SK-N-SH (cell line): Measurements from ENCODE around the gene MKS1. TPM values are rescaled to one million over a fixed set of nuclear protein-coding genes. Genes with fewer than 3 reads are reported as not detected.

Experiments
- CTCF ChIA-PET: fragments of 300-600, 350-600 bp; formaldehyde crosslinking; extraction: SDS; loops from one replicate; lab custom pipeline; 2021; lab: Yijun Ruan, JAX
- POLR2A ChIA-PET: fragments of 350-600 bp; sonication (Branson Sonifier 250); formaldehyde crosslinking; extraction: SDS; loops from one replicate; lab custom pipeline; 2020; ENCODE audit warnings: antibody characterized with exemption, inconsistent platforms; lab: Yijun Ruan, JAX
- DNase-seq: peaks from one replicate; pipeline ENCODE4 v3.0.0; 2012
- H2AFZ ChIP-seq: fragments of 200-600 bp; sonication (generic); 2 replicates; pipeline ENCODE4 v1.8.1; 2016; ENCODE audit warnings: antibody characterized with exemption, mild to moderate bottlenecking, low read depth
- H3F3A ChIP-seq: fragments of 200-600 bp; sonication (generic); replicated peaks from 2 replicates; pipeline ENCODE3; 2016; ENCODE audit warnings: antibody characterized with exemption, mild to moderate bottlenecking; ENCODE audit not compliant: insufficient read depth
- H3K27ac ChIP-seq, 2 experiments: fragments of 200-500 bp in 1 of 2; fragments of 200-600 bp in 1 of 2; sonication (Bioruptor generic) in 1 of 2; sonication (generic), shearing (Covaris generic) in 1 of 2; 2 replicates each; pipeline versions ENCODE4 v1.5.1 to v1.6.1; 2014 to 2016; ENCODE audit warnings: low read depth in 2 of 2, inconsistent platforms in 1 of 2, low read length in 1 of 2, mild to moderate bottlenecking in 1 of 2, mixed read lengths in 1 of 2
- H3K27me3 ChIP-seq: fragments of 200-600 bp; sonication (generic), shearing (Covaris generic); 2 replicates; pipeline ENCODE4 v1.6.1; 2016; ENCODE audit warnings: mixed run types; ENCODE audit not compliant: insufficient read depth
- H3K36me3 ChIP-seq, 2 experiments: fragments of 200-500 bp in 1 of 2; fragments of 200-600 bp in 1 of 2; sonication (Bioruptor generic) in 1 of 2; sonication (generic) in 1 of 2; replicated peaks in 1 of 2; 2 replicates each; pipeline versions ENCODE3 to v1.5.1; 2014 to 2016; ENCODE audit warnings: low read length in 1 of 2, mild to moderate bottlenecking in 1 of 2; ENCODE audit not compliant: insufficient read depth in 2 of 2, control insufficient read depth in 1 of 2
- H3K4me1 ChIP-seq, 2 experiments: fragments of 200-500 bp in 1 of 2; fragments of 200-600 bp in 1 of 2; sonication (Bioruptor generic) in 1 of 2; sonication (generic), shearing (Covaris generic) in 1 of 2; 2 replicates each; pipeline versions ENCODE4 v1.5.1 to v1.6.1; 2014 to 2016; ENCODE audit warnings: low read depth in 1 of 2, low read length in 1 of 2, mixed run types in 1 of 2; ENCODE audit not compliant: insufficient read depth in 2 of 2, control insufficient read depth in 1 of 2
- H3K4me2 ChIP-seq: fragments of 200-600 bp; sonication (generic), shearing (Covaris generic); 2 replicates; pipeline ENCODE4 v1.6.1; 2017; ENCODE audit warnings: mixed run types
- H3K4me3 ChIP-seq, 2 experiments: fragments of 200-500 bp in 1 of 2; fragments of 200-600 bp in 1 of 2; sonication (Bioruptor generic) in 1 of 2; sonication (generic), shearing (Covaris generic) in 1 of 2; 2 replicates each; pipeline versions ENCODE4 v1.5.1 to v1.8.1; 2014 to 2016; ENCODE audit warnings: low read depth in 2 of 2, inconsistent platforms in 1 of 2, low read length in 1 of 2, mild to moderate bottlenecking in 1 of 2, mixed read lengths in 1 of 2, moderate library complexity in 1 of 2
- H3K79me2 ChIP-seq: fragments of 200-600 bp; sonication (generic); 2 replicates; pipeline ENCODE4 v1.8.1; 2017; ENCODE audit warnings: mild to moderate bottlenecking; ENCODE audit not compliant: insufficient read depth
- H3K9ac ChIP-seq: fragments of 200-600 bp; sonication (generic); 2 replicates; pipeline ENCODE4 v1.6.1; 2017; ENCODE audit warnings: mixed run types
- H3K9me2 ChIP-seq: fragments of 200-600 bp; sonication (generic); 2 replicates; pipeline ENCODE4 v1.6.1; 2017; ENCODE audit warnings: mixed run types
- H3K9me3 ChIP-seq: fragments of 200-600 bp; sonication (generic); 2 replicates; pipeline ENCODE4 v1.6.1; 2017; ENCODE audit warnings: mixed run types, mild to moderate bottlenecking, moderate library complexity
- H4K20me1 ChIP-seq: fragments of 200-600 bp; sonication (generic); 2 replicates; pipeline ENCODE4 v1.6.1; 2017; ENCODE audit warnings: mild to moderate bottlenecking, mixed run types; ENCODE audit not compliant: insufficient read depth
- CHD2 ChIP-seq: fragments of 150-350 bp; IDR thresholded peaks from 2 replicates; pipeline ENCODE4 v1.6.1; 2018; ENCODE audit warnings: low read length; ENCODE audit not compliant: partially characterized antibody
- EZH2phosphoT487 ChIP-seq: fragments of 200-600 bp; sonication (generic); IDR thresholded peaks from 2 replicates; pipeline ENCODE4 v1.6.1; 2017; ENCODE audit warnings: low read depth, mixed run types, mild to moderate bottlenecking, antibody characterized with exemption, moderate library complexity, borderline replicate concordance
- FOSL2 ChIP-seq: IDR thresholded peaks from 2 replicates; pipeline ENCODE4 v1.4.0; 2012; ENCODE audit warnings: low read depth, mild to moderate bottlenecking, moderate library complexity, borderline replicate concordance
- FOXJ3 ChIP-seq: sonication (generic); formaldehyde crosslinking; IDR thresholded peaks from 2 replicates; pipeline ENCODE4 v1.5.1; 2020; ENCODE audit warnings: mild to moderate bottlenecking, missing genetic modification reagents
- GABPA ChIP-seq: IDR thresholded peaks from 2 replicates; pipeline ENCODE4 v1.4.0; 2012; ENCODE audit warnings: low read depth, mild to moderate bottlenecking
- GATA2 ChIP-seq: sonication (generic); formaldehyde crosslinking; IDR thresholded peaks from 2 replicates; pipeline ENCODE4 v1.5.0; 2020; ENCODE audit warnings: mild to moderate bottlenecking, missing genetic modification reagents
- JUND ChIP-seq: IDR thresholded peaks from 2 replicates; pipeline ENCODE4 v1.4.0; 2012
- MXI1 ChIP-seq: IDR thresholded peaks from 2 replicates; pipeline ENCODE4 v1.6.1; 2012; ENCODE audit warnings: mild to moderate bottlenecking, low read depth, low read length, improper control_type of control experiment
- POLR2AphosphoS5 ChIP-seq: IDR thresholded peaks from 2 replicates; pipeline ENCODE4 v1.6.1; 2012; ENCODE audit warnings: low read depth, low read length
- RFX5 ChIP-seq: IDR thresholded peaks from 2 replicates; pipeline ENCODE4 v1.6.1; 2012; ENCODE audit warnings: mild to moderate bottlenecking, improper control_type of control experiment, low read length
- TAF1 ChIP-seq: IDR thresholded peaks from 2 replicates; pipeline ENCODE4 v1.6.1; 2012; ENCODE audit warnings: low read depth, mild to moderate bottlenecking, low read length, moderate library complexity, borderline replicate concordance
- TCF12 ChIP-seq: IDR thresholded peaks from 2 replicates; pipeline ENCODE4 v1.4.0; 2012
- TEAD4 ChIP-seq: IDR thresholded peaks from 2 replicates; pipeline ENCODE4 v1.4.0; 2012; ENCODE audit warnings: mild to moderate bottlenecking, borderline replicate concordance; ENCODE audit not compliant: insufficient read depth
- YY1 ChIP-seq: IDR thresholded peaks from 2 replicates; pipeline ENCODE4 v1.4.0; 2012; ENCODE audit warnings: low read depth, mild to moderate bottlenecking
- WGBS: methylation state at CpG from one replicate; pipeline ENCODE4 v1.1.6; 2017; ENCODE audit warnings: low lambda C conversion rate; 5-methylcytosine and 5-hydroxymethylcytosine counted together
- polyA plus RNA-seq, 3 experiments: library from polyadenylated mRNA; depleted of rRNA; stranded (reverse); fragments of >200 nt; gene quantifications; 2 replicates each; pipeline ENCODE4 v1.2.3, GENCODE V29; 2012
- TF ChIP-seq, protein P1 (sequence below): IDR thresholded peaks from 2 replicates; pipeline ENCODE4 v1.6.1; 2012; ENCODE audit warnings: mild to moderate bottlenecking, low read depth, low read length, moderate library complexity
- TF ChIP-seq, protein P2 (sequence below): IDR thresholded peaks from 2 replicates; pipeline ENCODE4 v1.4.0; 2012; ENCODE audit warnings: low read depth
- TF ChIP-seq, protein P3 (sequence below): IDR thresholded peaks from 2 replicates; pipeline ENCODE4 v1.4.0; 2012; ENCODE audit warnings: low read depth, borderline replicate concordance

MKS1 gene
- polyA plus RNA-seq, 1 of the 3 experiments (the other 2 are of a cell fraction): 28.5 TPM

DNA sequence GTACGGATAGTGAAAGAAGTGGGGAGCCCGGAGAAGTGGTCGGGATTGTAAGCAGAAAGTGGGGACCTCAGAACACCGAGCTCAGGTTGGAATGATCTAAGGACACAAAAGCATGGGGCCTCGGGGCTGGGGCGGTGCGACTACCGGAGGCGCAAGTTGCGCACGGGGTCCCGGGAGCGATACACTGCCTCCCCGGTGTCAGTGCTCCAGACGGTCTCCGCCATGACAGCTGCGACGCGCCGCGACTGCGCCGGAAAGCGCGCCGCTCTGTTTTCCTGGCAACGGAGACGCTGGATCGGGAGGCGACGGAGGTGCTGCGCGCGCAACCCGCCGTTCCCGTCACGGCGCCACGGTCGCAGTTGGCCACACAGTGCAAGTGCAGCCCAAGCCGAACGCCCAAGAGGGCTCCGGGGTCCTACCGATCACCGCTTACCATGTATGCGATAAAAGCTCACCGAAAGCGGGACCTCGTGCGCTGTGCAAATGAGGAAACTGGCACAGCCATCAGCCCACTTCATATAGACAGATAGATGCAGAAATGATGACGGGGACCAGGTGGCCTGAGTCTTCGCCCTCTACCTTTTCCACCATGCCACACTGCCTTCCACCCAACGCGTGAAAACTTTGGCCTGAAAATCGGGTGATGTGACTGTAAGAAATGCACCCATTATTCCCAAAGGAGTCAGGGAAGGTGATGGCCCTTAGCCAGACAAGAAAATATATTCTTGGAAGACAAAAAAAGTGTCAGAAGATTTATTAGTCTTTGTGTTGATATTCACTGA, at the start of gene MKS1 (continued):
- TF ChIP-seq, protein P1, sequence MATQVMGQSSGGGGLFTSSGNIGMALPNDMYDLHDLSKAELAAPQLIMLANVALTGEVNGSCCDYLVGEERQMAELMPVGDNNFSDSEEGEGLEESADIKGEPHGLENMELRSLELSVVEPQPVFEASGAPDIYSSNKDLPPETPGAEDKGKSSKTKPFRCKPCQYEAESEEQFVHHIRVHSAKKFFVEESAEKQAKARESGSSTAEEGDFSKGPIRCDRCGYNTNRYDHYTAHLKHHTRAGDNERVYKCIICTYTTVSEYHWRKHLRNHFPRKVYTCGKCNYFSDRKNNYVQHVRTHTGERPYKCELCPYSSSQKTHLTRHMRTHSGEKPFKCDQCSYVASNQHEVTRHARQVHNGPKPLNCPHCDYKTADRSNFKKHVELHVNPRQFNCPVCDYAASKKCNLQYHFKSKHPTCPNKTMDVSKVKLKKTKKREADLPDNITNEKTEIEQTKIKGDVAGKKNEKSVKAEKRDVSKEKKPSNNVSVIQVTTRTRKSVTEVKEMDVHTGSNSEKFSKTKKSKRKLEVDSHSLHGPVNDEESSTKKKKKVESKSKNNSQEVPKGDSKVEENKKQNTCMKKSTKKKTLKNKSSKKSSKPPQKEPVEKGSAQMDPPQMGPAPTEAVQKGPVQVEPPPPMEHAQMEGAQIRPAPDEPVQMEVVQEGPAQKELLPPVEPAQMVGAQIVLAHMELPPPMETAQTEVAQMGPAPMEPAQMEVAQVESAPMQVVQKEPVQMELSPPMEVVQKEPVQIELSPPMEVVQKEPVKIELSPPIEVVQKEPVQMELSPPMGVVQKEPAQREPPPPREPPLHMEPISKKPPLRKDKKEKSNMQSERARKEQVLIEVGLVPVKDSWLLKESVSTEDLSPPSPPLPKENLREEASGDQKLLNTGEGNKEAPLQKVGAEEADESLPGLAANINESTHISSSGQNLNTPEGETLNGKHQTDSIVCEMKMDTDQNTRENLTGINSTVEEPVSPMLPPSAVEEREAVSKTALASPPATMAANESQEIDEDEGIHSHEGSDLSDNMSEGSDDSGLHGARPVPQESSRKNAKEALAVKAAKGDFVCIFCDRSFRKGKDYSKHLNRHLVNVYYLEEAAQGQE: 0 out of 2 replicates have a peak, but pooled peaks have one; percentile 35
- TF ChIP-seq FOXJ3 (CRISPR knock-in tag) (no peak), JUND (no peak), GATA2 (CRISPR knock-in tag) (no peak), FOSL2 (no peak), GABPA (peak; percentile 77), RFX5 (no peak), CHD2 (peak; percentile 47), TCF12 (no peak), EZH2phosphoT487 (no peak)

DNA sequence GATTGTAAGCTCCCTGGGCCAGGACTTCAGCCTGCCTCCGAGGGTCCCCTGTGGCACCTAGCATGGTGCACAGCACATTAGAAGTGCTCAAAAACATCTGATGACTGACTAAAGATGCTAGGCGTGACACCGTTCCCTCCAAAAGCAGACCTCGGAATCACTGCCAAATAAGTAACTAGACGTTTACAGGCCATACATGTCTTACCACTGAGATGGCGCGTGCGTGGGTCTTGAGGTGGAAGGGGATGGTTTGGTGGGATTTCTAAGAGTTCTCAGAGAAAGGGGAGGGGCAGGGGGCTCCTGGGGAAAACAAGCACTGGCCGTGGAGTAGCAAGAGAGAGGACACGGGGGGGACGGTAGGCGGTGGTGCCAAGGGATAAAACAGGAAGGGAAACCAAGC, 49.3 kb upstream of the MKS1 start:
- no peaks in the 10 kb centered on the region for H3K9me3 ChIP-seq
- no peak overlapping the region for H3K4me3 ChIP-seq
- peaks cover 47% of the 10 kb centered on the region for H3K27me3 ChIP-seq
- no peaks in the 10 kb centered on the region for H4K20me1 ChIP-seq
- no peak overlapping the region for H3K27ac ChIP-seq
- POLR2A ChIA-PET: no interaction called here
- H2AFZ ChIP-seq: no peak overlapping the region
- TF ChIP-seq, protein P2, sequence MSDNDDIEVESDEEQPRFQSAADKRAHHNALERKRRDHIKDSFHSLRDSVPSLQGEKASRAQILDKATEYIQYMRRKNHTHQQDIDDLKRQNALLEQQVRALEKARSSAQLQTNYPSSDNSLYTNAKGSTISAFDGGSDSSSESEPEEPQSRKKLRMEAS: no peak
- TF ChIP-seq TCF12 (no peak), FOSL2 (no peak), YY1 (no peak), POLR2AphosphoS5 (no peak), RFX5 (no peak), TAF1 (no peak), MXI1 (no peak), TEAD4 (no peak)
- TF ChIP-seq, protein P3, sequence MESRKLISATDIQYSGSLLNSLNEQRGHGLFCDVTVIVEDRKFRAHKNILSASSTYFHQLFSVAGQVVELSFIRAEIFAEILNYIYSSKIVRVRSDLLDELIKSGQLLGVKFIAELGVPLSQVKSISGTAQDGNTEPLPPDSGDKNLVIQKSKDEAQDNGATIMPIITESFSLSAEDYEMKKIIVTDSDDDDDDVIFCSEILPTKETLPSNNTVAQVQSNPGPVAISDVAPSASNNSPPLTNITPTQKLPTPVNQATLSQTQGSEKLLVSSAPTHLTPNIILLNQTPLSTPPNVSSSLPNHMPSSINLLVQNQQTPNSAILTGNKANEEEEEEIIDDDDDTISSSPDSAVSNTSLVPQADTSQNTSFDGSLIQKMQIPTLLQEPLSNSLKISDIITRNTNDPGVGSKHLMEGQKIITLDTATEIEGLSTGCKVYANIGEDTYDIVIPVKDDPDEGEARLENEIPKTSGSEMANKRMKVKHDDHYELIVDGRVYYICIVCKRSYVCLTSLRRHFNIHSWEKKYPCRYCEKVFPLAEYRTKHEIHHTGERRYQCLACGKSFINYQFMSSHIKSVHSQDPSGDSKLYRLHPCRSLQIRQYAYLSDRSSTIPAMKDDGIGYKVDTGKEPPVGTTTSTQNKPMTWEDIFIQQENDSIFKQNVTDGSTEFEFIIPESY: no peak
- TF ChIP-seq, all 33 proteins: peak for 0
- H3K4me1 ChIP-seq: no peaks in the 10 kb centered on the region
- H3K9ac ChIP-seq: no peak overlapping the region
- H3K36me3 ChIP-seq: no peaks in the 10 kb centered on the region
- 56% methylated on average over 12 of the region's 12 CpGs for WGBS
- no peaks in the 10 kb centered on the region for H3K9me2 ChIP-seq
- no peak for DNase-seq
- no peak overlapping the region for H3K4me2 ChIP-seq
- no peaks in the 10 kb centered on the region for H3K79me2 ChIP-seq
- no peaks in the 10 kb centered on the region for H3F3A ChIP-seq
- CTCF ChIA-PET: interaction anchor here (0.7 to 1.6 kb wide), 5 partner anchors 16 to 149 kb away, joined by 3 to 7 read pairs (median 4); partner anchors contain the start of gene RNF43
